Loucy (cell line): ENCODE results near the gene HOXA3.

ENCODE experiments used
- H2AFZ ChIP-seq: fragments of 200-600 bp; sonication (generic); 2 replicates; pipeline ENCODE4 v1.6.0; 2016; ENCODE audit warnings: antibody characterized with exemption, mild to moderate bottlenecking, low read length, moderate library complexity
- H3F3A ChIP-seq: fragments of 200-600 bp; 2 replicates; pipeline ENCODE4 v1.6.0; 2016; ENCODE audit warnings: antibody characterized with exemption, low read depth, mild to moderate bottlenecking
- H3K27me3 ChIP-seq: fragments of 200-600 bp; sonication (generic); 2 replicates; pipeline ENCODE4 v1.6.1; 2014; ENCODE audit warnings: low read length, mild to moderate bottlenecking; ENCODE audit not compliant: insufficient read depth, poor library complexity, severe bottlenecking
- H3K36me3 ChIP-seq: fragments of 200-600 bp; sonication (generic); 2 replicates; pipeline ENCODE4 v1.6.1; 2016; ENCODE audit warnings: low read length; ENCODE audit not compliant: insufficient read depth
- H3K4me1 ChIP-seq: fragments of 200-600 bp; sonication (generic); 2 replicates; pipeline ENCODE4 v1.5.1; 2014; ENCODE audit warnings: low read length, mild to moderate bottlenecking; ENCODE audit not compliant: insufficient read depth, poor library complexity, severe bottlenecking
- H3K4me2 ChIP-seq: fragments of 200-600 bp; sonication (generic); 2 replicates; pipeline ENCODE4 v1.6.0; 2014; ENCODE audit warnings: antibody characterized with exemption, low read length, low read depth, mild to moderate bottlenecking; ENCODE audit not compliant: poor library complexity, severe bottlenecking
- H3K4me3 ChIP-seq: fragments of 200-600 bp; sonication (generic); 2 replicates; pipeline ENCODE4 v1.5.1; 2014; ENCODE audit warnings: low read length, mild to moderate bottlenecking, mixed read lengths; ENCODE audit not compliant: poor library complexity, severe bottlenecking
- H3K79me2 ChIP-seq: fragments of 200-600 bp; sonication (generic); 2 replicates; pipeline ENCODE4 v1.6.1; 2014; ENCODE audit warnings: low read length; ENCODE audit not compliant: insufficient read depth
- H3K9ac ChIP-seq: fragments of 200-600 bp; sonication (generic); 2 replicates; pipeline ENCODE4 v1.6.0; 2014; ENCODE audit warnings: mild to moderate bottlenecking, low read depth, low read length, moderate library complexity; ENCODE audit not compliant: poor library complexity, severe bottlenecking
- H3K9me2 ChIP-seq: fragments of 200-600 bp; sonication (generic); replicated peaks from 2 replicates; pipeline ENCODE4 v1.6.1; 2016; ENCODE audit warnings: low read depth, low read length, mixed read lengths
- H3K9me3 ChIP-seq: fragments of 200-600 bp; sonication (generic); 2 replicates; pipeline ENCODE4 v1.6.1; 2014; ENCODE audit warnings: mild to moderate bottlenecking, antibody characterized with exemption, low read length, low read depth; ENCODE audit not compliant: insufficient read depth
- H4K20me1 ChIP-seq: fragments of 200-600 bp; sonication (generic); 2 replicates; pipeline ENCODE4 v1.6.0; 2014; ENCODE audit warnings: antibody characterized with exemption, low read length, mild to moderate bottlenecking; ENCODE audit not compliant: insufficient read depth, poor library complexity, severe bottlenecking
- EZH2phosphoT487 ChIP-seq: fragments of 200-600 bp; IDR thresholded peaks from 2 replicates; pipeline ENCODE4 v1.6.1; 2018; ENCODE audit warnings: antibody characterized with exemption, mild to moderate bottlenecking, moderate library complexity, borderline replicate concordance
- TF ChIP-seq, protein P1 (sequence below): fragments of 200-600 bp; sonication (generic); conservative IDR thresholded peaks from 2 replicates; pipeline ENCODE4 v1.5.1; 2014; ENCODE audit warnings: mild to moderate bottlenecking, antibody characterized with exemption, low read length

Gene HOXA3

DNA sequence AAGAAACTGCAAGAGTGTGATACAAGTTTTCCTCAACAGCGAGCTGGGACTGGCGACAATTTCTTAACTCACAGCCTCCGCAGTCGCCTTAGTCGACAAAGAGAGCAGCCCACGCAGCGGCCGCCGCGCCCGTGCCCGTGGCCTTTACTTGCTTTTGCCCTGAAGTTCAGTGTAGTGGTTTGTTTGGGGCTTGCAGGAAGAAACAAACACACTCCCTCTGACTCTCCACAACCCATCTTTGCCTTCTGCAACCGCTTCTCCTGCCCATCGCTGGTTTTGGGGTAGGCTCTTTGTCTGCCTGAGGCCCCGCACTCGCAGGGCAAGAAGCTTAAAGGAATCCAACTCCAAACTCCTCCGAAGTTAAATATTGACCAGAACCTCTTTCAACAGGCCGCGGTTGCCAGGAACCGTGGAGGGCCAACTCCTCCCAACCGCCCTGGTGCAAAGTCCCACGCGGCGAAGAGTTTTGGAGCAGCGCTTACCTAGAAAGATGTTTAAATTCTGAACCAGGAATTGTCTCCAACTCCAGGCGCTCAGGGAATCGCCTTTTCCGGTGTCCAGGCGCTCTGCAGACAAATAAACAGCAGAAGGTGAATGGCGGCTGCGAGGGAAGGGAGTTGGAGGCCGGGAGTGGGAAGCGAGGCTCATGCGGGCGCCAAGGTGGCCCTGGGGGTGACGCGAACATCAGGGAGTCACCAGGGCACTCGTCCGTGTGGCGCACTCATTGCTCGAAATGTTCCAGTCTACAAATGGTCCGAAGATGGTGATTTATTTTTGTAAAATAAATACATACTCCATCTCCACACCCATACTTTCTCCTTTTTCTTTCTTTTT lies 30.1 kb downstream of the HOXA3 start:
- Histone ChIP-seq H3K9me2 (no peaks in the 10 kb centered on the region), H3K4me3 (no peak overlapping the region), H3K36me3 (peaks cover 98% of the 10 kb centered on the region; the same call in 1 of the 2 replicates), H4K20me1 (peaks cover 56% of the 10 kb centered on the region), H3K9ac (no peak overlapping the region), H3K79me2 (peaks cover 99% of the 10 kb centered on the region), H2AFZ (no peak overlapping the region), H3K4me2 (no peak overlapping the region), H3K9me3 (no peaks in the 10 kb centered on the region), H3K4me1 (no peaks in the 10 kb centered on the region), H3K27me3 (no peaks in the 10 kb centered on the region), H3F3A (no peaks in the 10 kb centered on the region)
- TF ChIP-seq EZH2phosphoT487, result no peak
- TF ChIP-seq, protein P1, sequence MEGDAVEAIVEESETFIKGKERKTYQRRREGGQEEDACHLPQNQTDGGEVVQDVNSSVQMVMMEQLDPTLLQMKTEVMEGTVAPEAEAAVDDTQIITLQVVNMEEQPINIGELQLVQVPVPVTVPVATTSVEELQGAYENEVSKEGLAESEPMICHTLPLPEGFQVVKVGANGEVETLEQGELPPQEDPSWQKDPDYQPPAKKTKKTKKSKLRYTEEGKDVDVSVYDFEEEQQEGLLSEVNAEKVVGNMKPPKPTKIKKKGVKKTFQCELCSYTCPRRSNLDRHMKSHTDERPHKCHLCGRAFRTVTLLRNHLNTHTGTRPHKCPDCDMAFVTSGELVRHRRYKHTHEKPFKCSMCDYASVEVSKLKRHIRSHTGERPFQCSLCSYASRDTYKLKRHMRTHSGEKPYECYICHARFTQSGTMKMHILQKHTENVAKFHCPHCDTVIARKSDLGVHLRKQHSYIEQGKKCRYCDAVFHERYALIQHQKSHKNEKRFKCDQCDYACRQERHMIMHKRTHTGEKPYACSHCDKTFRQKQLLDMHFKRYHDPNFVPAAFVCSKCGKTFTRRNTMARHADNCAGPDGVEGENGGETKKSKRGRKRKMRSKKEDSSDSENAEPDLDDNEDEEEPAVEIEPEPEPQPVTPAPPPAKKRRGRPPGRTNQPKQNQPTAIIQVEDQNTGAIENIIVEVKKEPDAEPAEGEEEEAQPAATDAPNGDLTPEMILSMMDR, result no peak

DNA sequence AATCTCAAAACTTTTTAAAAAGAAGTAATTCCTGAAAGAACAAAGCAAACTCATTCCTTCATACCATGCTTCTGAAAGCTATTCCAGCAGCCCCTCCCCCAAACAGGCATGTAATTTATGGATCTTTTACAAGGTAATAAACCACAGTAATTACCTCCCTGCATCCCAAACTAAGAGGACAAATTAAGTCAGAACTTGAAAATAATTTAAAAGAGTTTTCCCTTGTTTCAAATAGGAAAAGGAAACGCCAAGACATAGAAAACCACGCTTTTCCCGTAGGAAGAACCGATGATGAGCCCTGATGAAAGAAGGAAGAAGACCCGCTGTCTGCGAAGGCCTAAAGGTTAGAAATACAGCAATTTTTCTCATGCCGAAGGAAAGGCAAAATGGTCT lies 30.7 kb downstream of the HOXA3 start:
- peaks cover 98% of the 10 kb centered on the region; the same call in 1 of the 2 replicates for H3K36me3 ChIP-seq
- H3K9me3 ChIP-seq, result no peaks in the 10 kb centered on the region
- no peak overlapping the region for H3K9ac ChIP-seq
- no peak for TF ChIP-seq EZH2phosphoT487
- TF ChIP-seq, protein P1, result no peak
- H3K4me3 ChIP-seq, result no peak overlapping the region
- H3K79me2 ChIP-seq, result peaks cover 99% of the 10 kb centered on the region
- H3K27me3 ChIP-seq, result no peaks in the 10 kb centered on the region
- no peak overlapping the region for H2AFZ ChIP-seq
- H3K4me2 ChIP-seq, result no peak overlapping the region
- H3F3A ChIP-seq, result no peaks in the 10 kb centered on the region
- H3K9me2 ChIP-seq, result no peaks in the 10 kb centered on the region
- peaks cover 52% of the 10 kb centered on the region for H4K20me1 ChIP-seq
- H3K4me1 ChIP-seq, result no peaks in the 10 kb centered on the region

DNA sequence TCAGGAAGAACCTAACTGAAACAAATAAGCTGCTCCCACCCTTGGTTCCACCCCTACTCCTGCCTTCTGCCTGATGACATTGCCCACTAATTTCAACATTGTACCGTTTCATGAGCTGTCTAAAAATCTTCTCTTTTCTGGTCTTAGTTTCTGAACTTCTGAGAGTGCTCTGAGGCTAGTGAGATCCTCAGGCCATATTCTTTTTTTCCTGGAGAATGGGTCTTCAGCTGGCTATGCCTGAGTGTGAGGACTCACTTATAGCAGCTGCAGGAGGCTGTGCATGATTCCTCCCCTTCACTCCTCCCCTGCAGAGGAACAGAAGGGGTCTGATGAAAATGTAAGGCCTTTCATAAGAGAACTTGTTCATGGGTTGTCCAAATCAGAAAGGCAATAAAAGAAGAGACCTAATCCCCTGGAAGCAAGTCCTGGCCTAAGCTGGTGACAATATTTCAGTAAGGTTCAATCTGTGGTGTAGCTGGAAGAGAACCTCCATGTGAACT lies 32.9 kb downstream of the HOXA3 start:
- no peak overlapping the region for H3K9ac ChIP-seq
- no peaks in the 10 kb centered on the region for H3K9me2 ChIP-seq
- no peaks in the 10 kb centered on the region for H3F3A ChIP-seq
- no peaks in the 10 kb centered on the region for H3K27me3 ChIP-seq
- peaks cover 96% of the 10 kb centered on the region; the same call in 1 of the 2 replicates for H3K36me3 ChIP-seq
- peaks cover 46% of the 10 kb centered on the region for H4K20me1 ChIP-seq
- H3K4me1 ChIP-seq, result no peaks in the 10 kb centered on the region
- no peak overlapping the region for H3K4me3 ChIP-seq
- H3K4me2 ChIP-seq, result no peak overlapping the region
- no peaks in the 10 kb centered on the region for H3K9me3 ChIP-seq
- no peak overlapping the region for H2AFZ ChIP-seq
- peaks cover 98% of the 10 kb centered on the region for H3K79me2 ChIP-seq
- TF ChIP-seq EZH2phosphoT487, result no peak
- TF ChIP-seq, protein P1, result no peak
